ENCODE results near the gene COQ8B.

The COQ8B gene

DNA sequence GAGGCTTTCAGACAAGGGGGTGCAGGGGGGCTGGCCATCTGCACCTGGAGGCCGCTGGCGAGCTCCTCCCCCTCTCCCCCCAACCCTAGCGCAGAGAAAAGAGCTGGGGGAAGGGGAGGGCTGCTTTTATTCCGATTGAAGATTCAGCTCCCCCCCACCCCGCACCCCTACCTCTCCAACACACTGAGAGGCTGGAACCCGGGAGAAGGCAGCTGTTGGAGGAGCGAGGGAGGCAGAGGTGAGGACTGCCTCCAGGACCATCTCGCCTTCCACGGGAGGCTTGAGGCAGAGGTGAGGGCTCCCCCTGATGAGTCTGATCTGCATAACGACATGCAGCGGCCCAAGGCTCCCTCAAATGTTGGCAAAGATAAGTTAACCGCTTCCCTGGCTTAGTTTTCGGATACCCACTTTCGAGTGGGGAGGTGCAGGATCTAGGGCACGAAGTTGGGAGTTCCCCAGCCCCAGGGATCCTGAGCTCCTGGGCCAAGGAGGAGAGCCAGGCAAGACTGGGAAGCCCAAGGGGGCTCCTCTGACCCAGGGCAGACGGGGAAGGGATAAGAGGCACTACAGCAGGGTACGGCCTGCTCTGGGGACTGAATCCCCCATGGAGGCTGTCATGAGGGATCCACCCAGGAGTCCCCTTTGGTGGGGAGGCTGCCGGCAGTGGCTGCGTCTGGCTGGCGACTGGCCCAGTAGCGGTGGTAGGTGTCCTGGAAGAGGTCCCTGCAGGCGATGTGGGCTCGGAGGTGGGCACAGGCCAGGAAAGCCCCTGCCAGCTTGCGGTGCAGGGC is 25.1 kb downstream of the COQ8B start:
- DNase-seq (ENCODE audit: low spot score), result peak; percentile 37

DNA sequence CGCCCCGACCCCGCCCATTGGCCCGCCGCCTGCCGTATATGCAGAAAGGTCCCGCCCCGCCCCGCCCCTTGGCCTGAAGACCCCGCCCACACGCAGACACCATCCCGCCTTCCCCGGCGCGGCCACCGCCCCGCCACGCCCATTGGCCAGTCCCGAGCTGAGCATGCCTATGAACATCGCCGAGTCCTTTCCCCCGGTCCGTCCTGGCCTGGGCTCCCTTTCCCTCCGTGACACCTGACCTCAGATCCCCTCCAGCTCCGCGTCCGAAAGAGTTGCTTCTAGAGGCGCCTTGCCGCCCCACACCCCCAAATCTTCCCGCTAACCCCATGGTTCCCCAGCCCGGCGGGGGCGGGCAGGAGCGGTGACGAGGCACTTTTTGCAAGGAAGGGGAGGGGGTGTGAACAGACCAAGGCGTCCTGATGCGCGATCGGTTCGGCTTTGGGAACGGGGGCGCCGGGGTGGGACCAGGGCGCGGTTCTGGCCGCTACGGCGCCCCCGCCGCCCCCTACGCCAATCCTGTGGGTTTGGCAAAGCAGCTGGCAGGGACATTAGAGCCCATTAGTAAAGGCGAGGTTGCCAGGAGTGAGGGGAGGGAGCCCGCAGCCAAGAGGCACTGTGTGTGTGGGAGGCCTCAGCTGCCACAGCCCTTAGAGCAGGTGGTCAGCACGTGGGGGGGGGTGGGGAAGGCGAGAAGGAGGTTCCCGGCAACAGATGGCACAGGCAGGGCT is 25.8 kb downstream of the COQ8B start:
- DNase-seq (ENCODE audit: low spot score), result peak; percentile 95

DNA sequence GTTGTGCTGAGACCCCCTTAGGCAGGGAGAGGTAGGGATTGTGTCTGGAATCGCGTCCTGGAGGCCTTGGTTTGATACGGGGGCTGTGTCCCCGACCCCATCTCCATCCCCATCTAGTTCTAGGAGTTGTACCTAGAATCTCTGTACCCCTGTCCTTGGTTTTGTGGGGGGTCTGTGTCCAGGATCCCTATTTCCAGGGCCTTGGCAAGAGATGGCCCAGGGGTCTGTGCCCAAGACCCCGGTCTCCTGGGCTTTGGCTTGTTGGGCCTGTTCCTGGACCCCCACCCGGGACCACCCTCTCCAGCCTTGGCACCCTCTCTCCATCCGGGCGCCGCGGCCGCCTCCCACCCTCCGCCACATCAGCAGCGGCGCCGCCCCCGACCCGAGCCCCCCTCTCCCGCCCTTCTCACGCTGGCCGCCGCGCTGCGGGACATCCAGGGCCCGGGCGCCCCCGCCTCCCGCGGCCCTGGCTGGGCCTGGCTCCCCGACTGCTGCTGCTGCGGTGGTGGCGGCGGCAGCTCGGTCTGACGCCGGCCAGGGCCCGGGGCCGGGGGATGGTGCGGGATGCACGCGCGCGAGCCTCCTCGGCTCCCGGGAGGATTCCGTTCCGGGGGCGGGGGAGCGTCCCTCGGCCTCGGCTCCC is 26.5 kb downstream of the COQ8B start, which contains the start of gene NUMBL:
Gene NUMBL, minus strand, starts transcription at position 602 of the 643 bp plus-strand sequence. Its CDS starts 168 bp downstream, at position 434.
- DNase-seq (ENCODE audit: low spot score), result no peak

DNA sequence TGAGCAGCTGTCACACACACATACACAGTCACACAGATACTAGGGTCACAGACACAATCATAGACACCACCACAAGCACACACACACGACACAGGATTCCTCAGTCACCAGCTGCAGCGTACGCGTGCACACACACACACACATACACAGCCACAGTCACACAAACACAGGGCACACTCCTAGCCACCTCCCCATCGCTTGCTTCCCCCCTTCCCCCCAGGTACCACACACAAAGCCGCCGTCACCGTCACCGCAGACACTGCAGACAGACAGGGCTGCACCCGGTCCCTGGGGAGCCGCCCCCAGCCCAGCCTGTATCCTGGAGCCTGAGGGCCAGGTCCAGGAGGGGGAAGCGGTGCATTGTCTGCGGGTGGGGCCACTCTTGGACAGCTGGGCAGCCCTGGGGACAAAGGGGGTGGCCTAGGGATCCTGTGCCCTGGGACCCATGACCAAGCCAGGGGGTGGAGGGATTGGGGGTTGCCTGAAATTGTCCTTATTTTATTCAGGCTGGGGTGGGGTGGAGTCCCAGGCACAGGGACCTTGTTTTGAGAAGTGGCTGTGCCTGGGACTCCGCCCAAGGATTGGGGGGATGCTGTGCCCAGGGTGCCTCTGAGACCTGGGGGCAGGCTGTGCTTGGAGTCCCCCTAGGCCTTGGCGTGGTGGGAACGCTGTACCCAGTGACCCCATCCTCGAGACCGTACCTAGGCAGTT is 27.2 kb downstream of the COQ8B start:
- no peak for DNase-seq (ENCODE audit: low spot score)

DNA sequence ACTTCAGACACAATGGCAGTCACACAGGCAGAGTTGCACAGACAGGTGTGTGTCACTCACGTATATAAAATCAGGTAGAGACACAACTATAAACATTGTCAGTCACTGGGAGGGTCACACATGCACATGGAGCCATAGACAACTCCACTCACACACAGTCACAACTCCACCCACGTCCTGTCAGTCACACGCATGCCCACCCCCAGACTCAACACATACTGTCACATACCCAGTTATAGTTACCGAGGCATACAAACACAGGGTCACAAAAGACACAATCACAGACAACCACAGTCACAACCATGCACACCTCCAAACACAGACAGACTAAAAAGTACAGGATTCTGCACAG is 27.7 kb downstream of the COQ8B start:
- no peak for DNase-seq (ENCODE audit: low spot score)

DNA sequence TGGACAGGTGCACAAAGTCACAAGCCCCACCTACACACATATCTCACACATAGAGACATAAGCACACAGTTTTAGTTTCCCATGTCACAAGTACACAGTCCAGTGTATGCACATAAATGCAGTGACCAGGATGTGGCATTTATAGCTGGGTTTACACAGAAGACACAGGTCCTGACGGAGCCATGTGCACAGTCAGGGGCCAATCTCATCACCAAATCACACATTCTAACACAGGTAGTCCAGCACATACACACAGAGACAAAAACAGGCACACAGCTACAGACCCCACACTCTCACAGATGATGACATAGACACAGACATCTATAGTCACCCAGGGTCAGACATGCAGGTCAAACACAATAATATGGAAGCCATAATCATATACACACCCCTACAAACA is 28.4 kb downstream of the COQ8B start:
- no peak for DNase-seq (ENCODE audit: low spot score)

DNA sequence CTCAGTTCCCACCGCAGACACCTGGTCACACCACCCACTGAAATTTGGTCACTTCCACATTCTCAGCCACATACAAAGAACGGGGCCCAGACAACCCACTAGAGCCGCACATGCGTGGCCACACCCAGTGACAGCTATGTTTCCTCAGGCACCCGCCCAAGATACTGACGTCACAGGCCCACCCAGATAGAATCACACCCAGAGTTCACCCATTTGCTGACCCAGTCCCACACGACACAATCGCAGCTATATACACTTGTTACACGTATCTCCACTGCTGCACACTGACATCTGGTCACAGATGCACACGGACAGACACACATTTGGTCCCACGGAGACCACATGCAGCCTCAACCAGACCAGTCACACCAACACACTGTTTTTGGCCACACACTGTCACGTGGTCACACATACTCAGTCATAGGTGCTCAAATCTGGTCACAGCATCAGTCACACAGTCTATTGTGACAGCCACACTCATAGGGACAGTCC is 29.1 kb downstream of the COQ8B start:
- DNase-seq (ENCODE audit: low spot score), result no peak

DNA sequence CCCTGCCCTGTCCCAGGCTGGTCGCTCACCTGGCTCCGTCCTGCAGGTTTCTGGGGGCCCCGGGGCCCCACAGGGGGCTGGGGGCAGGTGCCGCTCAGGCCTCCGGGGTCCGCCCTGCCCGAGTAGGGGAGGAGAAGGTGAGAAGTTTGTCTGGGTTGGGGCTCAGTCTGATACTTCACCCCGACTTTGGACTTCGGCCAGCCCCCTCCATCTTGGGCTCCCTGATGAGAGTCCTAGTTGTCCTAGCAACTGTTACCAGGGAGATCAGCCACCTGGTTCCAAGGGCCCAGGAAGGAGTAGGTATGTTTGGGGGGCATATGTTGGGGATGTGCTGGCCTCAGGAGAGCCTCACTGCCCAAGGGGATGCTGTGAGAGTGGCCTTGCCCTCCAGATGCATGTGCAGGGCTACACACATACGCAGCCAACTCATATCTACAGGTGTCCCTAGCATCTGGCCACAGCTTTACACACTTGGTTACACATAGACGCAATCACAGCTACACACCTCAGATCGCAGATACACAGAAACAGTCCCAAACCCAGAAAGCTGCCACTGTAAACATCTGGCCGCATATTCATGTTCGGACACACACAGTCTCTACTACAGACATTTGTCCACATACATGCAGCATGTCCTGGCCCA is 29.7 kb downstream of the COQ8B start:
- no peak for DNase-seq (ENCODE audit: low spot score)

DNA sequence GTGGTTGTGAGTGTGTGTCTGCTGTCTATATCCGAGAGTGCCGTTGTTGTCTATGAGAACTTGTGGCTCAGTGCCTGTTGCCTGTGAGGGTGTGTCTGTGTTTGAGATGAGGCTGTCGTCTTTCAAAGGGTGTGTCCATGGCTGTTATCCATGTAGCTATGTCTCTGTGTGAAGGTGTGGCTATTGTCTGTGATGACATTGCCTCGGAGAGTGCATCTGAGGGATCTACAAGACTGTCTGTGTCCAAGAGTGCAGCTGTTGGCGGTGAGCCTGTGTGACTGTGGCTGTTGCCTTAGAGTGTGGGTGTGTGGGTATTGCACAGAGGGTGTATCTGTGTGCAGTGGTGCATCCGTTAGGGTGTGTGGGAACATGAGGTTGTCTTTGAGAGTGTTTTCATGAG is 31.1 kb downstream of the COQ8B start:
- DNase-seq (ENCODE audit: low spot score), result no peak

DNA sequence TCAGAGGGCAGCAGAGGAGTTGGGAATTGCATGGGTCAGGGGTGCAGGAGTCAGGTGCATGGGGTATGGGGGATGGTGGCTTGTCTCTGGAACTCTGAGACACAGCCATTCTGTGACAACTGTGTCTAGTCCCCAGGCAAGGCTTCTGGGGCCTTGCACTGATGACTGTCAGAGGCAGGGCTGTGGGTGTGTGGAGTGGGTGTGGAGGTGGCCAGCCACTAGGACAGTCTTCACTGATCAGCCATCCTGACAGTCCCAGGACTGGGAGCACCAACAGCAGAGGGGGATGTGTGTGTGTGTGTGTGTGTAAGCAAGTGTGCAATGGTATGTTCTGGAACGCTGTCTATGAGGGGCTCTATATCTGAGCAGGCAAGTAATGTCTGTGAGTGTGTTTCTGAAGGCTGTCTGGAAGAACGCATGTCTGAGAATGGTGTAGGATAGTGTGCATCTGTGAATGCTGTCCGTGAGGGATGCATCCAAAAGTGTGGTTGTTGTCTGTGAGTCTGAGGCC is 31.6 kb downstream of the COQ8B start:
- DNase-seq (ENCODE audit: low spot score), result no peak

DNA sequence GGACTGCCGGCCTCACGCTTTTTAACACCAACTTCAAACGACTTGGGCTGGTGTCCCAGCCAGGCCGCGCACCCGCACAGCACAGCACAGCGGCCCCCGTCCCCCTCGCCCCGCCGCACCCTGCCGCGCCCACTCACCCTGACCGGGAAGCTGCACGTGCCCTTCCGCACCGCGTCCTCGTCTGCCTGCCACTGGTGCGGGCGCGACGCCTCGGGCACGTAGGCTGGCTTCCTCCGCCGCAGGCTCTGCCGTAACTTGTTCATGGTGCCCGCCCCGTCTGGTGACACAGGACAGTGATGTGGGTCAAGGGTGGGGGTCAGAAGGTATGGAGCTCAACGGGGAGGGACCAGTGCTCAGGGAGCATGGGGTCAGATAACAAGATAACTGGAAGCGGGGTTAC is 32.4 kb downstream of the COQ8B start:
- DNase-seq (ENCODE audit: low spot score), result no peak

DNA sequence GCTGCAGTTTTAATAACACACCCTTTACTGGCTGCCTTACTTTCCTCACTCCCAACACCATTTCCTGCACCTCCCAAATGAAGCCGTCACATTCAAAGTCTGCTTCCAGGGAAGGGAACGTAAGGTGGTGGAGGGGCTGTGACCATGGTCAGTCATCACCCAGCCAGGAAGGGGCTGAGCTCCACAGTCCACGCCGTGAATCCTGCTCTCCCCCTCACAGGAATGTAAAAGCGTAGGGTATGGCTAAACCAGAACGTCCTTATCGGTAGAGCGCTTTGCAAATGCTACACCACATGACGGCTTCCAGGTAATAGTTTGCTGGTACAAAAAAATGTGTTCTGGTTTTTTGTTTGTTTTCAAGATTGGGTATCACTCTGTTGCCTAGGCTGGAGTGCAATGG is 33.2 kb downstream of the COQ8B start:
- no peak for DNase-seq (ENCODE audit: low spot score)

DNA sequence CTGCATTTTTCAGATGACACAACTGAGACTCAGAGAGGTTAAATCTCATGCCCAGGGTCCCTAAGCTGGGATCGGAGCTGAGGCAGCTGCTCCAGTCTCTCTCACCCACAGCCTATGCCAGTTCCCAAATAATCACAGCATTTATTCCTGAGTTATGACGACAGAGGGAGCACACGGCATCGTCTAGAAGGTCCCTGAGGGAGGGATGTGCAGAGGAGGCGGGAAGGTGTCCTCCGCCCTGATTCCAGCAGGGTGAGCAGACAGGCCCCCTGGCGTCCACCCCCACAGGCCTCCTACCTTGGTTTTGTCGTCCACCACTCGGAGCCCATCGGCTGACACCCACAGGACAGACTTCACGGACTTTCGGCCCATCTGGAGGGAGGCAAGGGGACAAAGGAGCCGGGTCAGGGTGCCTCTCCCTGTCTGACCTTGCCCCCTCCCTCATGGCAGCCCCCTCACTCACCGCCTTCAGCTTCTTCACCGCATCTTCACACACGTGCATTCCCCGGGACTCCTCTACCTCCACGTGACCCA is 34.2 kb downstream of the COQ8B start:
- DNase-seq (ENCODE audit: low spot score), result no peak

DNA sequence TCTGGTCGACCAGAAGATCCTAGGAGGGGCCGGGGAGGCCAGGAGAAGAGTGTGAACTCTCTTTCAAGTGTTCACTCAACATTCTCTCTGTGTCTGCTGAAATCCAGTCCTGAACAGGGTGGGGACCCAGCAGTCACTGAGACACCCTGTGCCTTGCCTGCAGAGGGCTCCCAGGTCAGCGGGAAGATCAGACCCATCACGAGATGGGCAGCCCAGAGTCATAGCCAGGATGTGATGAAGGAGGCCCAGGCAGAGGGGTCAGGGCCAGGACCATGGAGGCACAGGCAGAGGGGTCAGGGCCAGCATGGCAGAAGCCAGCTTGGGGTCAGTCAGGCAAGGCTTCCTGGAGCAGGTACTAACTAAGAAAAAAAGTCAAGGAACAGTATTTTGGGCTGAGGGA is 35.6 kb downstream of the COQ8B start:
- DNase-seq (ENCODE audit: low spot score), result no peak

DNA sequence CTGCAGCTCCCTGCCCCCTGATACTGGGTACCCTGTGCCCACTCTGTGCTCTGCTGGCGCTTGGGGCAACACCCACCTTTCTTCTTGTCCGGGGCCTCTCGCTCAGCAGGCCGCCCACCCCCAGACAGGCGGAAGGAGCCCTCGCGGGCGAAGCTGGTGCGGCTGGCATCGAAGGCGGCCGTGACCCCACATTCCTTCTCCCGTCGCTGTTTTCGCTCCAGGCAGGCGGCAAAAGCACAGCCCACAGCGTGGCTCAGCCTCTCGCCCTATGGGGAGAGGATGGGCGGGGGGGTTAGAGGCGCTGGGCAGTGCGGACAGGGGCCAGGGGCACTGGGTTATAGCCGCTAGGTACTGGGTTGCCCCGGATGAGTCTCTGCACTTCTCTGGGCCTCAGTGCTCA is 39.5 kb downstream of the COQ8B start:
- DNase-seq (ENCODE audit: low spot score), result no peak

DNA sequence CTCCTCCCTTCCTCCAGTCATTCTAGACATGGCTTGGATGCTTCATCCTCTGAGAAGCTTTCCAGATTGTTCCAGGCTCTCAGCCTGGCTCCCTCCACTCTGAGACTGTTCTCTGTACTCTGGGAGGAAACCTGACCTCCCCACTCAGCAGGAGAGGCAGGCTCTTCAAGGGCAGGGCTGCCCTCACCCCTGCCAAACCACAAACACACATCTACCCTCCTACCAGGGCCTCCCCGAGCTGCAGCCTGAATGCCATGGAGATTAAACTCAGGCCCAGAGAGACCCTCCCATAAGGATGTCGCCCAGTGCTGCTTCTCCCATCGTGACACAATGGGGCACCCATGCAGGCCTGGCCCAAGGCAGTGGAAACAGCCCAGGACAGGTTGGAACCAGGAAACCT is 42.4 kb downstream of the COQ8B start:
- no peak for DNase-seq (ENCODE audit: low spot score)

DNA sequence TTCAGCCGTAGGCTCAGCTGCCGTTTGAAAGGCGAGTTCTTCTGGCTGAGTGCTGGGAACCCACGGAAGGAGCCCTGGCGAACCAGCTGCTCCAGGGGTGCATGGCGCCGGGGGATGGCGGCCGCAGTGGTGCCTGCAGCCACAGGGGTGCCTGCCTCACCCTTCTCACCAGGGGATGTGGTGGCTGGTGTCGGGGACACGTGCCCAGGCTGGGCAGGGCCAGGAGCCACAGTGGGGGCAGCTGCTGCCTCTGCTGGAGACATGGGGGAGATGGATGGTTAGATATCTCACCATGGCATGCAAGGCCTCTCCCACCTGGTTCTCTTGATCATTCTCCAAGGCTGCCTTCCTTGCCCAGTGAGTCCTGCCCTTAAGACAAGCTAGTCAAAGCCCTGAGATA is 43.3 kb downstream of the COQ8B start:
- DNase-seq (ENCODE audit: low spot score), result no peak

DNA sequence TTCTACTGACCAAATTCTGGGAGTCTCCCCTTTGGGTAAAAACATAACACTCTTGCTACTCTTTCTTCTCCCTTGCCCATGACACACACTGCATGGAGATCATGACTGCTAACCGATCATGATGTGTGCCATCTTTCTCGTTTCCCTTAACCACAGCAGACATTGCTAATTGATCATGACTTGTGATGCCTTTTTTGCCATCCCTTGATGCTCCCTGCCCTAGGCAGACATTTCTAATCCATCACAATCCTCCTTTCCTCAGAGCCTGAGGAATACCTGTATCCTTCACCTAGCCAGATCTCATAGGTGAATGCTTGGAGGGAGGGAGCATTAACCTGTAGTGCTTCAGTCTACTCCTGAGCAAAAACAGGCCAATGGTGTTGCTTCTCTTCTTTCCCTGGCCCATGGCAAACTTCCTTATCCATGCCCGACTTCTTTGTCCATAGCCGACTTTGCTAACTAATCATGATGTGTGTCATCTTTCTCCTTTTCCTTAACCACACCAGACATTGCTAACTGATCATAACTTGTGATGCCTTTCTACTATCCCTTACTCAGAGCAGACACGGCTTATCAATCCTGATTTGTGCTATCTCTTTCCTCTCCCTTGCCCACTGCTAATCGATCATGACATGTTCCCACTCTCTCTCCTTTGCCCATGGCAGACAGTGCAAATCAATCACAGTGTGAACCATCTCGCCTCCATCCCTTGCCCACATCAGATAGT is 44.0 kb downstream of the COQ8B start:
- DNase-seq (ENCODE audit: low spot score), result no peak

DNA sequence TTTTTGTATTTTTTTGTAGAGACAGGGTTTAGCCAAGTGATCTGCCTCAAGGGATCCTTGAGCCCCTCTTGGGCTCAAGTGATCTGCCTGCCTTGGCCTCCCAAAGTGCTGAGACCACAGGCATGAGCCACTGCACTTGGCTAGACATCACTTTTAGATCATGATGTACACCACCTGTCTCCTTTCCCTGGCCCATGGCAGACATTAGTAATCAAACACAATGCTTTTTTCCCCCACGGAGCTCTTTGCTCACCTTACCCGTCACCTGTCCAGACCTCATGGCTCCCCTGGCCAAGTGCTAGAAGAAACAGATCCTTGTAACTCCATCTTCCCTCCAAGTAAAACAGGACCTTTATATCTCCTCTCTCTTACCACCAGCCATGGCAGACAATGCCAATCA is 44.6 kb downstream of the COQ8B start:
- no peak for DNase-seq (ENCODE audit: low spot score)

DNA sequence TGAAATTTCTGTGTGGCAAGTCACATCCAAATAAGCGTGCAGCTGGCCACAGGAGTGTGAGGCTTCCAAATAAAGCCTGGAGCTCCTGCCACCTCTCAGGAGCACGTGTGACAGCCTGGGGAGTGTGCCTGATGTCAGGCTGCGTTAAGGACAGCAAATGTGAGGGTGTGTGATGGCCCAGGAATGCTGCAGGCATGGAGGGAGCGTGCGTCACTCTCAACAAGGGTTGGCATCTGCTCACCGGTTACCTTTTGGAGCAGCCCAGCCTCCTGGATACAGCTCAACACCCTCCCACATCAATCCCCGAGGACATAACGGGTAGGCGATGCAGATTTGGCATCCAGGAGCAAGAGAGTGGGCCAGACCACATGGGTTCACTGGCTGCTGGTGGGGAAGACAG is 45.3 kb downstream of the COQ8B start:
- DNase-seq (ENCODE audit: low spot score), result no peak

Measured in SW480 (cell line).